GM19193 (cell line): ENCODE measurements around the gene CNTLN.

Experiments
- POLR2A ChIP-seq: IDR thresholded peaks from 4 replicates; pipeline ENCODE4 v1.6.1; 2011; ENCODE audit not compliant: insufficient read depth, insufficient read length; ENCODE audit errors: extremely low read depth

Gene CNTLN

GRCh38 chr9:17437813-17438212 lies 303.0 kb downstream of the CNTLN start:
- TF ChIP-seq POLR2A: no peak

GRCh38 chr9:17453751-17454150 lies 318.9 kb downstream of the CNTLN start:
- TF ChIP-seq POLR2A: no peak

GRCh38 chr9:17462869-17463464 lies 328.1 kb downstream of the CNTLN start:
- TF ChIP-seq POLR2A: no peak

- no peak for TF ChIP-seq POLR2A
These were observed 335.4 kb downstream of the CNTLN start for GRCh38 chr9:17470036-17470813.

GRCh38 chr9:17472126-17472525 lies 337.3 kb downstream of the CNTLN start:
- TF ChIP-seq POLR2A: no peak

- no peak for TF ChIP-seq POLR2A
These were observed 341.6 kb downstream of the CNTLN start for GRCh38 chr9:17476401-17476800.

- no peak for TF ChIP-seq POLR2A
These were observed 343.0 kb downstream of the CNTLN start for GRCh38 chr9:17477816-17478215.

GRCh38 chr9:17480966-17481365 lies 346.1 kb downstream of the CNTLN start:
- TF ChIP-seq POLR2A: no peak

GRCh38 chr9:17481565-17481964 lies 346.7 kb downstream of the CNTLN start:
- no peak for TF ChIP-seq POLR2A

GRCh38 chr9:17484906-17485305 lies 350.1 kb downstream of the CNTLN start:
- no peak for TF ChIP-seq POLR2A

GRCh38 chr9:17486396-17486795 lies 351.6 kb downstream of the CNTLN start:
- no peak for TF ChIP-seq POLR2A

- no peak for TF ChIP-seq POLR2A
These were observed 352.6 kb downstream of the CNTLN start for GRCh38 chr9:17487467-17487866.

- TF ChIP-seq POLR2A: no peak
These were observed 353.8 kb downstream of the CNTLN start for GRCh38 chr9:17488662-17489061.

GRCh38 chr9:17490110-17490509 lies 355.3 kb downstream of the CNTLN start:
- TF ChIP-seq POLR2A: no peak

GRCh38 chr9:17491780-17492179 lies 356.9 kb downstream of the CNTLN start:
- TF ChIP-seq POLR2A: no peak

- no peak for TF ChIP-seq POLR2A
These were observed 368.4 kb downstream of the CNTLN start for GRCh38 chr9:17503196-17503595.
